Smooth muscle cell (in vitro differentiated cells): Measurements from ENCODE around the gene TRAF3. TPM values are rescaled to one million over a fixed set of nuclear protein-coding genes. Genes with fewer than 3 reads are reported as not detected.

ENCODE experiments used
- DNase-seq: peaks from one replicate; lab custom pipeline; 2025; ENCODE audit not compliant: unreplicated experiment; lab: John Stamatoyannopoulos, UW
- H2AFZ ChIP-seq: fragments of 200-600 bp; sonication (generic); 2 replicates; pipeline ENCODE4 v1.6.0; 2016; ENCODE audit warnings: antibody characterized with exemption, low read depth, mild to moderate bottlenecking
- H3F3A ChIP-seq: fragments of 200-600 bp; sonication (generic); 2 replicates; pipeline ENCODE4 v1.6.0; 2017; ENCODE audit warnings: antibody characterized with exemption, low read depth
- H3K27ac ChIP-seq: fragments of 200-600 bp; sonication (generic); 2 replicates; pipeline ENCODE4 v1.5.1; 2016; ENCODE audit warnings: low read depth, mild to moderate bottlenecking
- H3K27me3 ChIP-seq: fragments of 200-600 bp; sonication (generic); 2 replicates; pipeline ENCODE4 v1.6.1; 2016; ENCODE audit warnings: low read depth, mild to moderate bottlenecking
- H3K36me3 ChIP-seq: fragments of 200-600 bp; sonication (generic); 2 replicates; pipeline ENCODE4 v1.5.1; 2016; ENCODE audit warnings: low read depth
- H3K4me1 ChIP-seq: fragments of 200-600 bp; sonication (generic); 2 replicates; pipeline ENCODE4 v1.5.1; 2016; ENCODE audit warnings: low read depth
- H3K4me2 ChIP-seq: fragments of 200-600 bp; sonication (generic); 2 replicates; pipeline ENCODE4 v1.6.0; 2016; ENCODE audit warnings: mild to moderate bottlenecking
- H3K4me3 ChIP-seq: fragments of 200-600 bp; sonication (generic); 2 replicates; pipeline ENCODE4 v1.5.1; 2016; ENCODE audit warnings: mild to moderate bottlenecking
- H3K79me2 ChIP-seq: fragments of 200-600 bp; sonication (generic); 2 replicates; pipeline ENCODE4 v1.6.0; 2016; ENCODE audit warnings: low read depth, mild to moderate bottlenecking
- H3K9ac ChIP-seq: fragments of 200-600 bp; sonication (generic); 2 replicates; pipeline ENCODE4 v1.6.0; 2016; ENCODE audit warnings: low read depth
- H3K9me3 ChIP-seq: fragments of 200-600 bp; sonication (generic); replicated peaks from 2 replicates; pipeline ENCODE4 v1.5.1; 2016; ENCODE audit warnings: low read depth
- H4K20me1 ChIP-seq: fragments of 200-600 bp; sonication (generic); 2 replicates; pipeline ENCODE4 v1.6.0; 2016; ENCODE audit warnings: low read depth
- WGBS: methylation state at CpG from one replicate; pipeline ENCODE4 v1.1.7; 2016; ENCODE audit warnings: low lambda C conversion rate; 5-methylcytosine and 5-hydroxymethylcytosine counted together
- polyA plus RNA-seq: library from polyadenylated mRNA; unstranded; fragments of >200 nt; fragmentation: Nextera tagmentation; extraction: Ambion mirVana; gene quantifications from 2 replicates; pipeline ENCODE4 v1.2.1, GENCODE V29; 2016
- total RNA-seq: library from RNA; depleted of rRNA; stranded (reverse); fragments of >200 nt; gene quantifications from 2 replicates; pipeline ENCODE4 v1.2.3, GENCODE V29; 2014
- TF ChIP-seq, protein P1 (sequence below): fragments of 200-600 bp; sonication (generic); IDR thresholded peaks from 2 replicates; pipeline ENCODE4 v1.5.1; 2017; ENCODE audit warnings: borderline replicate concordance, mild to moderate bottlenecking, antibody characterized with exemption; ENCODE audit not compliant: insufficient read depth, poor library complexity, severe bottlenecking

Gene TRAF3
- total and polyA plus RNA-seq, 2 experiments from 2014 or later, result 9.4 to 24.6 TPM

DNA sequence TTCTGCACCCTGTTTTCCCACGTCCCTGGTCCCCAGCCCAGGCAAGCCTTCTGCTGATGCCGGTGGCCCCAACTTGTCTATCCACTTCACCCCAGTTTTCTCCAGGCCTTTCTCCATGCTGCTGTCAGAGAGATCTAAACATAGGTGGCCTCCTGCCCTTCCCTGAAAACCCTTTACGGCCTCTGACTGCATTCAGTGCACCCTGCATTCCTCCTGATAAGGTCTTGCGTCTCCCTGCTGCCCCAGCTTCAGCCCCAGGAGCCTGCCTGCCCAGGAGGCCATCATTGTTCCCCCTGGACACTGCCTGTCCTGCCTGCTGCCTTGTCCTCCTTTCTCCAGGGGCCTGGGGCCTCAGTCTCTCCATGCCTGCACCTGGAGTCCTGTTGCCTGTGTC, 29.8 kb downstream of the TRAF3 start:
- Histone ChIP-seq H3K36me3 (no peaks in the 10 kb centered on the region), H3K79me2 (peaks cover 52% of the 10 kb centered on the region), H3K4me1 (no peaks in the 10 kb centered on the region), H2AFZ (no peak overlapping the region), H3K4me2 (no peak overlapping the region), H4K20me1 (peaks cover 97% of the 10 kb centered on the region), H3K27ac (no peak overlapping the region), H3F3A (no peaks in the 10 kb centered on the region), H3K9ac (no peak overlapping the region), H3K27me3 (no peaks in the 10 kb centered on the region), H3K4me3 (no peak overlapping the region), H3K9me3 (no peaks in the 10 kb centered on the region)
- WGBS, result 91% methylated on average over 4 of the region's 4 CpGs
- no peak for DNase-seq
- TF ChIP-seq, protein P1, sequence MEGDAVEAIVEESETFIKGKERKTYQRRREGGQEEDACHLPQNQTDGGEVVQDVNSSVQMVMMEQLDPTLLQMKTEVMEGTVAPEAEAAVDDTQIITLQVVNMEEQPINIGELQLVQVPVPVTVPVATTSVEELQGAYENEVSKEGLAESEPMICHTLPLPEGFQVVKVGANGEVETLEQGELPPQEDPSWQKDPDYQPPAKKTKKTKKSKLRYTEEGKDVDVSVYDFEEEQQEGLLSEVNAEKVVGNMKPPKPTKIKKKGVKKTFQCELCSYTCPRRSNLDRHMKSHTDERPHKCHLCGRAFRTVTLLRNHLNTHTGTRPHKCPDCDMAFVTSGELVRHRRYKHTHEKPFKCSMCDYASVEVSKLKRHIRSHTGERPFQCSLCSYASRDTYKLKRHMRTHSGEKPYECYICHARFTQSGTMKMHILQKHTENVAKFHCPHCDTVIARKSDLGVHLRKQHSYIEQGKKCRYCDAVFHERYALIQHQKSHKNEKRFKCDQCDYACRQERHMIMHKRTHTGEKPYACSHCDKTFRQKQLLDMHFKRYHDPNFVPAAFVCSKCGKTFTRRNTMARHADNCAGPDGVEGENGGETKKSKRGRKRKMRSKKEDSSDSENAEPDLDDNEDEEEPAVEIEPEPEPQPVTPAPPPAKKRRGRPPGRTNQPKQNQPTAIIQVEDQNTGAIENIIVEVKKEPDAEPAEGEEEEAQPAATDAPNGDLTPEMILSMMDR, result no peak

DNA sequence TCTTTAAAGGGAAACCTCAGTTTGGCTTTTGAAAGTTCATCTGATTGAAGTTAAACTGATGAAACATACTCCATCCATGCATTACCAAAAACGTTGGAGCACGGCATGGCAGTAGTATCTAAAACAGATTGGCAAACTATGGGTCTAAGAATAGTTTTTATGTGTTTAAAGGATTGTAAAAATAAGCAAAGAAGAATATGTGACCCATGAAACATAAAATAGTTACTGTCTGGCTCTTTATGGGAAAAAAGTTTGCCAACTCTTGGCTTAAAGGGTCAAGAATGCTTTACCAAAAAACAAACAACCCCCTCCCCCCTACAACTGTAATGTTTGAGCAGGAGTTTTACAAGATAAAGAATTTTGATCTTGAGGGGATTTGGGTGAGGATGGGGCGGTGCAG, 32.6 kb downstream of the TRAF3 start:
- no peak overlapping the region for H3K9ac ChIP-seq
- H3F3A ChIP-seq, result no peaks in the 10 kb centered on the region
- H3K4me3 ChIP-seq, result no peak overlapping the region
- 84% methylated on average over 3 of the region's 3 CpGs for WGBS
- H4K20me1 ChIP-seq, result peaks cover 87% of the 10 kb centered on the region
- no peaks in the 10 kb centered on the region for H3K4me1 ChIP-seq
- DNase-seq, result no peak
- H3K36me3 ChIP-seq, result no peaks in the 10 kb centered on the region
- no peak overlapping the region for H3K27ac ChIP-seq
- H2AFZ ChIP-seq, result no peak overlapping the region
- no peak overlapping the region for H3K4me2 ChIP-seq
- peaks cover 56% of the 10 kb centered on the region for H3K79me2 ChIP-seq
- TF ChIP-seq, protein P1, result no peak
- no peaks in the 10 kb centered on the region for H3K9me3 ChIP-seq
- H3K27me3 ChIP-seq, result no peaks in the 10 kb centered on the region

DNA sequence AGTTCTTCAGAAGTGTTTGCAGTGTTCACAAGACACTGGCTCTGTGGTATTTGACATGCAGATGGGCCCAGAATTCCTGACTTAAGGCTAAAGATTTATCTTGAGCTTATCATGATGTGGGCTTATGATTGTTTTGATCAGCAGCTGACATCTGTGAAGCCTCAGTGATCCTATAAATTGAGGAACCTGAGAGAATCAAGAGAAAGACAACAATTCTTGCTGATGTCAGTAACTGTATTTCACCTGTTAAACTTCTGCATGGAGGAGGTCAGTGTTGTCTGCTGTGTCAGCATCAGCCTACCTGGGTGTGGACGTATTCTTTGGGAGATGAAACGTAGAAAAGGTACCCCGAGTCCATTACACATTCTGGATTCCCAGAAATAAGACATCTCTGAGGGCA, 33.3 kb downstream of the TRAF3 start:
- TF ChIP-seq, protein P1, result no peak
- no peak overlapping the region for H3K4me3 ChIP-seq
- H3K4me1 ChIP-seq, result no peaks in the 10 kb centered on the region
- H3F3A ChIP-seq, result no peaks in the 10 kb centered on the region
- peaks cover 63% of the 10 kb centered on the region for H3K79me2 ChIP-seq
- H4K20me1 ChIP-seq, result peaks cover 87% of the 10 kb centered on the region
- no peaks in the 10 kb centered on the region for H3K9me3 ChIP-seq
- H3K27ac ChIP-seq, result no peak overlapping the region
- no peak overlapping the region for H2AFZ ChIP-seq
- no peaks in the 10 kb centered on the region for H3K36me3 ChIP-seq
- no peaks in the 10 kb centered on the region for H3K27me3 ChIP-seq
- no peak overlapping the region for H3K9ac ChIP-seq
- WGBS, result 98% methylated on average over 3 of the region's 3 CpGs
- no peak overlapping the region for H3K4me2 ChIP-seq
- no peak for DNase-seq

DNA sequence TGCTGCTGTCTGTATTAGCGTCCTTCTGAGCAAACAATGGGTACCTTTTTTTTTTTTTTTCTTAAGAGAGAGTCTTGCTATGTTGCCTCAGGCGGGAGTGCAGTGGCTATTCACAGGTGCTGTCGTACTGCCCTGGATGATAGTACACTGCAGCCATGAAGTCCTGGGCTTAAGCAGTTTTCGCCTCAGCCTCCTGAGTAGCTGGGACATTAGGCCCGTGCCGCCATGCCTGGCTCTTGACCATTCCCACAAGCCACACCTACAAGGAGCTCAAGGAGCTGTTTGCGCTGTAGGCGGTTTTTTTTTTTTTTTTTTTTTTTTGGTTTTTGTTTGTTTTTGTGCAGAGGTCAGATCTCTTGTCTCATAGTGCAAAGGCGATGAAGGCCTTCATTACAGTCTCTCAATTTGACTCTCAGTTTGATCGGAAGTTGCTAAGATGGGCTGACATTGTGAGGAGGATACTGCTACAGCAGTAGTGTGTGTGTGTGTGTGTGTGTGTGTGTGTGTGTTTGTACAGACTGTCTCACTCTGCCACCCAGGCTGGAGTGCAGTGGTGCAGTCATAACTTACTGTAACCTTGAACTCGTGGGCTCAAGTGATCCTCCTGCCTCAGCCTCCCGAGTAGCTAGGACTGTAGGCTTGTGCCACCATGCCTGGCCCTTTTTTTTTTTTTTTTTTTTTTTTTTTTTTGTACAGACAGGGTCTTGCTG, 34.2 kb downstream of the TRAF3 start:
- H3K27me3 ChIP-seq, result no peaks in the 10 kb centered on the region
- no peak overlapping the region for H3K4me2 ChIP-seq
- no peak overlapping the region for H3K9ac ChIP-seq
- peaks cover 65% of the 10 kb centered on the region for H3K79me2 ChIP-seq
- H3K4me1 ChIP-seq, result no peaks in the 10 kb centered on the region
- H3K36me3 ChIP-seq, result no peaks in the 10 kb centered on the region
- H4K20me1 ChIP-seq, result peaks cover 87% of the 10 kb centered on the region
- no peak overlapping the region for H3K4me3 ChIP-seq
- H3K27ac ChIP-seq, result no peak overlapping the region
- no peak overlapping the region for H2AFZ ChIP-seq
- no peak for DNase-seq
- TF ChIP-seq, protein P1, result no peak
- H3F3A ChIP-seq, result no peaks in the 10 kb centered on the region
- 84% methylated on average over 12 of the region's 12 CpGs for WGBS
- H3K9me3 ChIP-seq, result no peaks in the 10 kb centered on the region
